NCI-H1092 treated with DMSO at 0.1 percent for 48 hours (cell line): ENCODE results near the gene ELL.
"Not testable (repeated sequence)": the region's sequence is repeated elsewhere in the genome, so short reads cannot be mapped to it uniquely, and the experiment has no call there.

ENCODE experiments used
- DNase-seq: peaks from one replicate; lab custom pipeline; 2025; lab: John Stamatoyannopoulos, UW

The ELL gene

DNA sequence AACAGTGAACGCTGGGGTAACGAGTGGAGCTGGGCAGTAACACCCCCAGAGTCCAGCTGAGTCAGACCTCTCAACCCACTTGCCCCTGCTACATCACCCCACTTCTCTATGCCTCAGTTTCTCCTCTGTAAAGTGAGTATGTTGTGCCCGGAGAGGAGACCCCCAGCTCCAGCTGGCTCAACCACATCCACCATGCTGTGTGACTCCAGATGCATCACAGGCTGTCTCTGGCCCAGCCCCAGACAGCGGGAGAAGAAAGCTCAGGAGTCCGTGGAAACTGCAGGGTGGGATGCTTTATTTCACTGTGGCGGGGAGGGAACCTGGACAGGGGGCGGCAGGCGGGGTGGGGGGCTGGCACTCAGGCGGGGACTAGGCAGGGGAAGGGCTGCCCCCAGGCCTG, 9.6 kb upstream of the ELL start:
- DNase-seq, result no peak

GRCh38 chr19:18529782-18530181, 7.9 kb upstream of the ELL start:
- DNase-seq, result no peak

DNA sequence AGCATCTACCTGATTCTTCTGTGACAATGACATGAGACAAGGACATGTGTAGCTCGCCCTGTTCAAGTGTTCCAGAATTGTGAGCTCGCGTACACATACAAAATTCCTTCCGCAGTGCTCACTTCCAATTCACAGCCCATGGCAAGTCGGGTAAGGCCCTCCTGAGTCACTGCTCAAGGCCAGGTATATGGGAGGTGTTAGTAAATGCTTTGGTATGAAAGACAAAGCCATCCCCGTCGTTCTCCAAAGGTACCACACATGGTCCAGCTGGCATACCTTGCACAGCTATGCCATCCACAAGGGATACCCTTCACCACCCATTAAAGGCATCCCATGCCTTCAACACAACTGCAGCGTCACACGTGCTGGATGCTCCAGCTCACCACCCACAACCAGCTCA, 4.4 kb upstream of the ELL start:
- no peak for DNase-seq

DNA sequence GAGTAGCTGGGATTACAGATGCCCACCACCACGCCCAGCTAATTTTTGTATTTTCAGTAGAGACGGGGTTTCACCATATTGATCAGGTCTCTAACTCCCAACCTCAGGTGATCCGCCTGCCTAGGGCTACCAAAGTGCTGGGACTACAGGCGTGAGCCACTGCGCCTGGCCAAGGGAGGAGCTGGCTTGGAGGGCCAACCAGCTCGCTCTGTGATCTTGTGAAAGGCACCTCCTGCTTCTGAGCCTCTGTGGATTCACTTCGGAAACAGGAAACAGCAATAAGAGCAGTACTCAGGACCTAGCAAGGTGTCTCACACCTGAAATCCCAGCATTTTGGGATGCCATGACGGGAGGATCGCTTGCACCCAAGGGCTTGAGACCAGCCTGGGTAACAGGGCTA, 2.0 kb upstream of the ELL start:
- DNase-seq, result no peak

GRCh38 chr19:18522862-18523440, 1.1 kb upstream of the ELL start:
- DNase-seq, result not testable (repeated sequence)

DNA sequence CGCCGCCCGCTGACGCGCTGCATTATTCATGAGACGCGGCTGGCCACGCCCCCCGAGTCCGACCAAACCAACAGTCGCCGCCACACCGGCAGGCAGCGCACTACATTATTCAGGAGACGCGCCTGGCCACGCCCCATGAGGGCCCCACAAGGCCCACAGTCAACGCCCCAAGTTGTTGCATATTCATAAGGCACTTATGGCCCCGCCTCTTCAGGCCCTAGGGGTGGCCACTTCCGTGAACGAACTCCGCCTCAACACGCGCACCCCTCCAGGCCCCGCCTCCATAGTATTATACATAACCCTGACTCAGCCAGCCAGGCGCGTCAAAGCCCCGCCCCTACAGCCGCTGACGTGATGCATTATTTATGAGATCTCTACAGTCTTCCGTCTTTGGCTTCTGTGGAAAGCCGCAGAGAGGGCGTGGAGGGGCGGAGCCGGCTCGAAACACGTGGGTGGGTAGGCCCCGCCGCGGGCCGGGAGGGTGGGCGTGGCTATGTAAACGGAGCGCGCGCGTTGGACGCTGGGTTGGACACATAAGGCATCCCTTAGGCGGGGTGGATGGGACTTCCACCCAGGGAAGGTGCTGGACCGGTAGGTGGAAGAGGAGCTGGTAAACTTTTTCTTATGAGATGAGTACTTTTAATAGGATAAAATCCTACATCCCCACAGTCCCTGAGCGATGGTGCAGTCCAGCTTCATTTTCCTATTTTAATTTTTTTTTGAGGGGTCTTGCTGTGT, 423 bp upstream of the ELL start:
- DNase-seq, result peak; percentile 100

GRCh38 chr19:18520848-18521691, 800 bp downstream of the ELL start:
- DNase-seq, result no peak

DNA sequence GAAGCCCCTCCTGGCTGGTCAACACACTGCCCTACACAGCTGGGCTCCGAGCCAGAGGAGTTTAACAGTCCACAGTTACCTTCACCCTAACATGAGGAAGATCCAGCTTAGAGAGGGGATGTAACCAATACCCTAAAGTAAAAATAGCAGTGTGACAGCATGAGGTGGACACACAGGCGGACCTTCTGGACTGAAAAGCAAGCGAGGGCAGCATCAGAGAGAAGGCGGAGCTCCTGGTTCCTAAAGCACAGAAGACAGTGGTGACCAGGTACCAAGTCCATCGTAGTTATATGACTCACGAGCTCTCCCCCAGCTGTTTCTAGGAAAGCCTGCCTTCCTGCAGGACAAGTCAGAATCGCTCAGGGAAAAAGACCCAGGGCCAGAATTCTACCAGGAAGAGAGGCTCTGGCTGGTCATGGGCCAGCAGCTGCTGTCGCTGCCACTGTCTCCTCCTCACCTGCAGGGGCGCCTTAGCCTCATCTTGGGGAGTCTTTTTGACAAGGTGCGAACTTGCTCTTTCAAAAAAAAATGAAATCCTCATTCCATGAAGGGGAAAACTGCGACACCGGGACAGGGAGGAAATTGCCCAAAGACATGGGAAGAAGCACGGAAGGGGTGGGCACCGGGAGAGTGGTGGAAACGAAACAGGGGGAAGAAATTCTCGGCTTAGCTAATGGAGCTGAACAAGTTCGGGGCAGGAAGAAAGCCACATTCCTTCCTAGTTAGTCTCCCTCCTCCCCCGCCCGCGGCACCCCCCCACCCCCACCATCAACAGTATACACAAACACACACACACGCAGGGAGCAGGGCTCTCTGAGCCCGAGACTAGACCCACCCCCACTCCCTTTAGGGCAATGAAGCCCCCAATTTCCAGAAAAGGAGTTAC, 1.7 kb downstream of the ELL start:
- peak; percentile 19 for DNase-seq

- DNase-seq, result no peak
Measured at GRCh38 chr19:18518639-18519038, 3.2 kb downstream of the ELL start.

GRCh38 chr19:18517606-18518005, 4.3 kb downstream of the ELL start:
- no peak for DNase-seq

DNA sequence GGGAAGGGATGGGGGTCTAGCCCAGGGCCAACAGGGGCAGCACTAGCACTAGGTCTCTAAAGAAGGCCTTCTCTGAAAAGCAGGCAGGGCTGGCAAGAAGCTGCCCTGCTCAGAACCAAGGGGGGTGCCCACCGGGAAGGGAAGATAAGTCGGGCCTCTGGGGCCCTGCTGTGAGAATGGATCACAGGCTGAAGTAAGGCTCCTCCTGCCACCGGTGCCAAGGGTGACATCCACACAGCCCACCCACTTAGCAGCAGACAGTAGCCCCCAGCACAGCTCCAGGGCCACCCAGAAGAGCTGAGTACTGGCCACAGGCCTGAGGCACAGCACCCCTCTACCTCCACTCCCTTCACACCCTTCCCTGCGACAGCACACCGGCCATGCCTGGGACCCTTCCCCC, 5.9 kb downstream of the ELL start:
- no peak for DNase-seq

DNA sequence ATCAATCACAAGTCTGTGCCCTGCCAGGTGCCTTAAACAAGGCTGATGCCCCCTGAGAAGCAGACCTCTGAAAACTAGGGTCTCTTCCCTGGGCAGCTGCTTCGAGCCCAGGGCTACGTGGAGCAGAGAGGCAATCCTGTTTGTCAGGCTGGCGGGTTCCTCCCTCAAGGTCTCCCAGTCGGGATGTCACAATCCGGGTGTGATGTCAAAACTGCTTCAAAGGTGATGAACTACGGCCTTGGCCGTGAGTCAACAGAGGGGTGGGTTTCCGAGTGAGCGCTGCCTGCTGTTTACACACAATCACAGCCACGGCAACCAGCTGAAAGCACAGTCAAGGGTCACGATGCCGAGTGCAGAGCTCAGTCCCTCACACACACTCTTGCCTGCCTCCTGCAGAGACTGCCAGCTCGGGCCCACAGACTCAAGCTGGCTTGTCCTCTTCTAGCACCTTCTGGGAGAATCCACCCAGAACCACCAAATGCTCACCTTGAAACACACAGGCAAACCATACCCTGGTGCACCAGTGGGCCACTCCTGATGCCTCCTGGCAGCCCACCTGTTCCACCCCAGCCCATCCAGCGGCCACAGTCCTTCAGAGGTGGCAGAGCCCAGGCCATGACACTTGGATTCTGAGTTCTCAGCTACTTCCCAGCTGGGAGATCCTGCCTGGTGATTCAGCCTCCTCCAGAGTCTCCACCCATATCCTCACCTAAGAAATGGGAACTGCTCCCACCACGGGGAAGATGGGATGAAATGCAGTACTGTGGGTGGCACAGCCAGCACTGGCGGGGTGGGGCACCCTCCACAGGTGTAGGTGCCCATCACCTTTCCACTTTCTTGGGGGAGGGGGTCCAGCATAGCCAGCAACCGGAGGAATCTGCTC, 6.8 kb downstream of the ELL start:
- DNase-seq, result peak; percentile 38

DNA sequence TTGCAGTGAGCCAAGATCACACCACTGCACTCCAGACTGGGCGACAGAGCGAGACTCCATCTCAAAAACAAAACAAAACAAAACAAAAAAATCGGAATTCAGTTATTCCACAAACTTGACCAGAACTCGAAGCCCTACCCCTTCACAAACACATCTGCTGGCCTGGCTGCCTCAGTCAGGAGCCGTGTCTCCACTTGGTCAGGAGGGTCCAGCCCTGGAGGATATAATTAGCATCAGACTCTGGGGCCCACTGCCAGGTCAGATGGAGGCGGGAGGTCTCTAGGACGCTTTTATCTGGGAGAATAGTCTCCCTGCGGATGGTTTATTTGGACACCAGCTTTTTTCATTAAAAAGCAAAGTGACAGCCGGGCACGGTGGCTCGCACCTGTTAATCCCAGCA, 8.0 kb downstream of the ELL start:
- no peak for DNase-seq

DNA sequence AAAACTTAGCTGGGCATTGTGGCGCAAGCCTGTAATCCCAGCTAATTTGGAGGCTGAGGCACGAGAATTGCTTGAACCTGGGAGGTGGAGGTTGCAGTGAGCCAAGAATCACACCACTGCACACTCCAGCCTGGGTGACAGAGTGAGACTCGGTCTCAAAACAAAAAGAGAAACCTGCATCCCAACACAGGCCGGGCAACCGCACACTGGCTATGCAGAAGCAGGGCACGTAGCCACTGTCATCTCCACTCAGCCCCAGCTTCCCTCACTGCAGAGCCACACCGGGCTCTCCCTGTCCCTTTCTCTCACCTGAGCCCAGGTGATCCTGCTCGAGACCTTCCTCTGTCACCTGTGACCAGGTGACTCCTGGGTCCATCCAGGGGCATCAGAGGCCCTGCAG, 11.7 kb downstream of the ELL start:
- DNase-seq, result no peak

DNA sequence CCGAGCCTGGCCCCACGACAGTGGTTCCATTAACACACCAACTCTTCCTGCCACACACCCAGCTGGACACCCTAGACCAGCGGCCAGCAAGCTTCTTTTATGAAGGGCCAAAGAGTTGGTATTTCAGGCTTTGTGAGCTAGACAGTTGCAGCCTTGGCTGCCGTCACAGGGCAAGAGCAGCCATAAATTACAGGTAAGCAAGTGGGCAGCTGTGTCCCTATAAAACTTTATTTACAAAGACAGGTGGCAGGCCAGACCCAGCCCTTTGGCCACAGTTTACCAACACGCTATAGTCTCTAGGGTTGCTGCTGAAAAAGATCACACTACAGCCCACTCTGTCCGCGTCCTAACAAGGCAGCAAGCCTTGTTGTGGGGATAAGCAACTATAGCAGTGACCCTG, 13.3 kb downstream of the ELL start:
- DNase-seq, result no peak

DNA sequence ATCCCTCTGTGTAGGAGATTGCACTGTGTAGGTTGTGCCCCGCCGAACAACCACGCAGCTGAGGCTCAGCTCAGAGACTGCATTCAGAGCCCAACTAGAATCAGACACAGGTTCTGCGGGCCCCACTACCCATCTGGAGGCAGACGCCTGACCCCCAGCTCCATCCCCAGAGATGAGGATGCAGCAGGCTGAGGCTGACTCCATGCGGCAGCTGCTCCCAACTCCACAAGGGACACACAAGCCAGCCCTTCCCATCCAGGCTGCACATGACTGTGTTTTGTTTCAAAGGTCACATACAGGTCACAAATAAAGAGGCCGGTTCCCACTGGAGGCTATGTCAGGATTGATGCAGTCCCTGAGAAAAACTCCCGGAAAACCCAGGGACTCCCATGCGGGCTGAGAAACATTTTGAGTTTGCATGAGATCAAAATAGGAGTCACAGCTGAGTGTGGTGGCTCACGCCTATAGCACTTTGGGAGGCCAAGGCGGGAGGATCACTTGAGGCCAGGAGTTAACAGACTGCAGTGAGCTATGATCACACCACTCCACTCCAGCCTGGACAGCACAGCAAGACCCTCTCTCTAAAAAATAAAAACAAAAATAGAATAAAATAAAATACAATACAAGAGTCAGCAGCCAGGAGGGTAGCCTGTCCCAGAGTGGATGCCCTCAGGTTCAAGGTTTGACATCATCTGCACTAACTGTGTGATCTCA, 14.0 kb downstream of the ELL start:
- no peak for DNase-seq

DNA sequence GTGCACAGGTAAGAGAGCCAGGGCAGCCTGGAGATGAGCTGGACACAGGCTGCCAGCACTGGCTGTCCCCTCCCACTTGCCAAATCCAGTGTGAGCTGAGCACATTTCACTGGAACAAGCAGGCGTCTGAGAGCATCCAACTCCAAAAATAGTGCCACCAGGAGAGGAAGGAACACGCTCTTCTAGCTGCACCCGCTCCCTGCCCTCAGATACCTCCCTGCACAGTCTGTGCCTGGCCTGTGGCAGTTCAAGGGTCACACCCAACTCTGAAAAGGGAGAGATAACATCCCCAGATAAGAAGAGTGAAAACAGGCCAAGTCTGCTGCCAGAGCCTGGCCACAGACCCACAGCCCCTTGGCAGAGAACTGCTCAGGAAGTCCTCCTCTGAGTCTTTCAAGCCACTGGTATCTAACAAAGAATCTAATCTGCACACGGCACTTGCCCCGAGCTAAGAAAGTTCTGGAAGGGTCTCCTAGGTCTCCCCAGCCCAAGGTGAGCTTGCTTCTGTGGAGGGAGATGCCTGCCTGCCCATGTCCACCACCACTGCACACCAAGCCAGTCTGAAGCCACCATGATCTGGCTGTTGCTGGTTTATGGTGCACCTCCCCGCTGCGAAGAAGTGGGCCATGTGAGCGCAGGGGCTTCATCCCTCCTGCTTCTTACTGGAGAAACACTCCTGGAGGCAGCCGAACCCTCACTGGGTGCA, 14.7 kb downstream of the ELL start:
- no peak for DNase-seq

- no peak for DNase-seq
Measured at GRCh38 chr19:18506101-18506930, 15.6 kb downstream of the ELL start.
